Dendritic cell treated with granulocyte-macrophage colony-stimulating factor and Interleukin-4, amounts not matched to agents 40 ng/mL and 50 ng/mL, for 4 days (primary cell): ENCODE measurements around the gene SYNE1.

ENCODE experiments used
- H3K27ac Mint-ChIP-seq: one replicate; pipeline ENCODE4 v1.8.0; 2022; ENCODE audit warnings: mild to moderate bottlenecking, mixed read lengths
- H3K27me3 Mint-ChIP-seq: one replicate; pipeline ENCODE4 v1.8.0; 2022; ENCODE audit warnings: mild to moderate bottlenecking, mixed read lengths
- H3K36me3 Mint-ChIP-seq: one replicate; pipeline ENCODE4 v1.8.0; 2022; ENCODE audit warnings: low read depth, mixed read lengths
- H3K4me1 Mint-ChIP-seq: one replicate; pipeline ENCODE4 v1.8.0; 2022; ENCODE audit warnings: low read depth, mixed read lengths
- H3K4me3 Mint-ChIP-seq: one replicate; pipeline ENCODE4 v1.8.0; 2022; ENCODE audit warnings: mild to moderate bottlenecking, moderate library complexity, mixed read lengths
- H3K9me3 Mint-ChIP-seq: one replicate; pipeline ENCODE4 v1.8.0; 2022; ENCODE audit warnings: mixed read lengths
- intact Hi-C: fragments of 100-400 bp; cut with micrococcal nuclease; formaldehyde crosslinking; loops from one replicate; pipeline ENCODE4 v1.15.0; 2022

Gene SYNE1

DNA sequence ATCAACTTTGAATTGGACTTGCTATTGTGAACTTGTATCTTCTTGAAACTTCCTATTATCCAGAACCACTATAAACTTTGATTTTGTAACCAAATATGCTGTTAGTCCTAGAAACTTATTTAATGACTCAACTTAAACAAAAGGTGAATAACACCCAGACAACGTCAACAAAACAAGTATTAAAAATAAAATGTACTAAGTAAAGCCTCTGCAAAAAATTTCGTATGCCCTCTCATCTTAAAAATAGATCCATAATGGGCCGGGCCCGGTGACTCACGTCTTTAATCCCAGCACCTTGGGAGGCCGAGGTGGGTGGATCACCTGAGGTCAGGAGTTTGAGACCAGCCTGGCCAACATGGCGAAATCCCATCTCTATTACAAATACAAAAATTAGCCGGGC is 428.0 kb downstream of the SYNE1 start:
- Mint-ChIP-seq H3K4me1 (no peaks in the 10 kb centered on the region), H3K4me3 (no peak overlapping the region), H3K36me3 (peaks cover 49% of the 10 kb centered on the region), H3K27me3 (no peaks in the 10 kb centered on the region), H3K27ac (no peak overlapping the region), H3K9me3 (no peaks in the 10 kb centered on the region)
- intact Hi-C loops = no loop called here

- no peaks in the 10 kb centered on the region for H3K27me3 Mint-ChIP-seq
- H3K4me1 Mint-ChIP-seq = no peaks in the 10 kb centered on the region
- intact Hi-C loops = loop anchor here (2.0 kb wide), 1 partner anchor 149 kb away; no protein-coding TSS in a partner anchor
- peaks cover 47% of the 10 kb centered on the region for H3K36me3 Mint-ChIP-seq
- H3K4me3 Mint-ChIP-seq = no peak overlapping the region
- H3K9me3 Mint-ChIP-seq = no peaks in the 10 kb centered on the region
- H3K27ac Mint-ChIP-seq = no peak overlapping the region
These were observed 429.0 kb downstream of the SYNE1 start for GRCh38 chr6:152207915-152208714.

DNA sequence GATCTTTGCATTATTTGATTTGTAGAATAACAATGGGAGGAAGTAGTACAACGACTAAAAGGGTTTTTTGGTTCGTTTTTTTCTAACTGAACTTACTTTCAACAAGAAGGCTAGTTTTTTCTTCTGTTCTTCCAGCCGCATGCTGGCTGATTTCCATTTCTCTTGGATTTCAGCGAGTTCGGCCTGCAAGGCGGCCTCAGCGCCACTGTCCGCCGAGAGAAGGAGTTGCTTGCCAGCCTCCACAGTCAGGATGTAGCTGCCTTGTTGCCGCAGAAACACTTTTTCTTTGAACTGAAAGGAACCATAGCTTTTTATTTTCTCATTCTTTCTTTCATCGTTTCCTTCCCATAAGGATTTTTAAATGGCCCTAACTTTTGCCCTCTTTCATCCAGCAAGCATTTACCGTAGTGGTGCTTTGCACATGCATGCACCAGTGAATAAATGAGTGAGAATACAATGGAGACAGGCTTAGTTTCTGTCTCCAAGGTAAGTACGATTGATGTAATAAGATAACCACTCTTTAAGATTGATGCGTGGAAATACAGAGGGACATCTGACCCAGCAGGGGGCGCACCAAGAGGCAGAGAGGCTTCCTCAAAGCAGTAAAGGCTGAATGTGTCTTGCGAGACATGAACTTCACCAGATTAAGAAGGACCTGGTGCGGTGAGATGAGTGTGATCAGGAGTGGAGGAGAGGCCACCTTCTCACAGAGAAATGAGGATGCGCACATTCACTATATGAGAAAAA is 430.9 kb downstream of the SYNE1 start:
- Mint-ChIP-seq H3K9me3 (no peaks in the 10 kb centered on the region), H3K4me3 (no peak overlapping the region), H3K36me3 (peaks cover 51% of the 10 kb centered on the region), H3K27ac (no peak overlapping the region), H3K4me1 (no peaks in the 10 kb centered on the region), H3K27me3 (no peaks in the 10 kb centered on the region)
- intact Hi-C loops = loop anchor here (2.0 kb wide), 1 partner anchor 151 kb away; no protein-coding TSS in a partner anchor

- Mint-ChIP-seq H3K36me3 (peaks cover 64% of the 10 kb centered on the region), H3K27me3 (no peaks in the 10 kb centered on the region), H3K4me3 (no peak overlapping the region), H3K27ac (no peak overlapping the region), H3K4me1 (no peaks in the 10 kb centered on the region), H3K9me3 (no peaks in the 10 kb centered on the region)
- intact Hi-C loops = no loop called here
These were observed 432.6 kb downstream of the SYNE1 start for GRCh38 chr6:152204591-152204990.

GRCh38 chr6:152201120-152201519 is 436.0 kb downstream of the SYNE1 start:
- H3K27ac Mint-ChIP-seq = no peak overlapping the region
- no peaks in the 10 kb centered on the region for H3K27me3 Mint-ChIP-seq
- peaks cover 75% of the 10 kb centered on the region for H3K36me3 Mint-ChIP-seq
- no peak overlapping the region for H3K4me3 Mint-ChIP-seq
- H3K4me1 Mint-ChIP-seq = no peaks in the 10 kb centered on the region
- peaks cover 11% of the 10 kb centered on the region for H3K9me3 Mint-ChIP-seq
- intact Hi-C loops = no loop called here

DNA sequence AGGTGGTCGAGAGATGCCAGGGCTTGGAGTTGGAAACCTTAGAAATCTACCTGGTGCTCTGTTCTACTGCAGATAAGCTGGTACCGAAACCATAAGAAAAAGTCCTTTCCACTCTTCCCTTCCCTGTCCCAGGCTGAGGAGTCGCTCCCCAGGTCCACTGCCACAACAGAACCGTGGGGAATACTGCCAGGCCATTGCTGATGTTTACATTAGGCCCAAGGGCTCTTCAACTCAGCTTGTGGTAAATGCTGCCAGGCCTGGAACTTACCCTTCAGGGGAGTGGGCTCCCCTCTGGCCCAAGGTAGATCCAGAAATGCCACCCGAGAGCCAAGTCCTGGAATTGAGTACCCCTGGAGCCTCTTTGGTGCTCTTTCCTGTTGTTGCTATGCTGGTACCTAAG is 441.3 kb downstream of the SYNE1 start:
- intact Hi-C loops = no loop called here
- no peak overlapping the region for H3K4me3 Mint-ChIP-seq

DNA sequence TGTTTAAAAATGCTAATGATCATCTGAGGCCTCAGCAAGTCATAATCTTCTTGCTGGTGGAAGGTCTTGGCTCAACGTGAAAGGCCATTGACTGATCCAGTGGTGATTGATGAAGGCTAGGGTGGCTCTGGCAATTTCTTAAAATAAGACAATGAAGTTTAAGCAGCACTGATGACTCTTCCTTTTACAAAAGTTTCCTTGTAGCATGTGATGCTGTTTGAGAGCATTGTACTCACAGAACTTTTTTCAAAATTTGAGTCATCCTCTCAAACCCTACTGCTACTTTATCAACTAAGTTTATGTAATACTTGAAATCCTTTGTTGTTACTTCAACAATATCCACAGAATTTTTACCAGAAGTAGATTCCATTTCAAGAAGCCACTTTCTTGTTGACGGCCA is 447.4 kb downstream of the SYNE1 start:
- no peak overlapping the region for H3K27ac Mint-ChIP-seq
- peaks cover 31% of the 10 kb centered on the region for H3K36me3 Mint-ChIP-seq
- no peaks in the 10 kb centered on the region for H3K27me3 Mint-ChIP-seq
- H3K4me3 Mint-ChIP-seq = no peak overlapping the region
- H3K4me1 Mint-ChIP-seq = no peaks in the 10 kb centered on the region
- H3K9me3 Mint-ChIP-seq = peaks cover 16% of the 10 kb centered on the region
- intact Hi-C loops = no loop called here

More for the DNA sequence above, 441.3 kb downstream of the SYNE1 start:
- Mint-ChIP-seq H3K27ac (no peak overlapping the region), H3K36me3 (peaks cover 57% of the 10 kb centered on the region), H3K4me1 (no peaks in the 10 kb centered on the region), H3K27me3 (no peaks in the 10 kb centered on the region), H3K9me3 (peaks cover 40% of the 10 kb centered on the region)

DNA sequence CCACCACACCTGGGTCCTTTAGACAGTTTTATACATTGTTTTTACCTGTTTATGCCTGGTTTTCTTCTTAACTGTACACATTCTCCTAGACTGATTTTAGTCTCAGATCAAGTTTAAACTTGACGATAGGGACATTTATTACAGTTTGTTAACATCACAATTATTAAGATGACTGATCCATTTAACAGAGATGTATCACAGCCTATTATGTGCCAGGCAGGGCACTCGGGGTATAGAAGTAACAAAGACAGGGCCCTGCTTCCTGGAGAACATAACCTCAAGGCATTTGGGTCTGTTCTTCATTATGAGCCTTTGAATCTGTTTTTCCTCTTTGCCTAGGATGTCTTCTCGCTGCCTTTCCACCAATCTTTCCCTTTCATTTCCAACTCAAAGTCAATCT is 449.2 kb downstream of the SYNE1 start:
- no peak overlapping the region for H3K27ac Mint-ChIP-seq
- peaks cover 5% of the 10 kb centered on the region for H3K9me3 Mint-ChIP-seq
- H3K36me3 Mint-ChIP-seq = peaks cover 31% of the 10 kb centered on the region
- no peak overlapping the region for H3K4me3 Mint-ChIP-seq
- intact Hi-C loops = no loop called here
- no peaks in the 10 kb centered on the region for H3K27me3 Mint-ChIP-seq
- H3K4me1 Mint-ChIP-seq = no peaks in the 10 kb centered on the region

GRCh38 chr6:152186840-152187239 is 450.3 kb downstream of the SYNE1 start:
- Mint-ChIP-seq H3K4me3 (no peak overlapping the region), H3K4me1 (no peaks in the 10 kb centered on the region), H3K36me3 (peaks cover 31% of the 10 kb centered on the region), H3K27ac (no peak overlapping the region), H3K9me3 (no peaks in the 10 kb centered on the region), H3K27me3 (no peaks in the 10 kb centered on the region)
- intact Hi-C loops = no loop called here

GRCh38 chr6:152184917-152185574 is 452.1 kb downstream of the SYNE1 start:
- Mint-ChIP-seq H3K27ac (no peak overlapping the region), H3K4me3 (no peak overlapping the region), H3K9me3 (no peaks in the 10 kb centered on the region), H3K4me1 (no peaks in the 10 kb centered on the region), H3K27me3 (no peaks in the 10 kb centered on the region), H3K36me3 (peaks cover 37% of the 10 kb centered on the region)
- intact Hi-C loops = no loop called here

DNA sequence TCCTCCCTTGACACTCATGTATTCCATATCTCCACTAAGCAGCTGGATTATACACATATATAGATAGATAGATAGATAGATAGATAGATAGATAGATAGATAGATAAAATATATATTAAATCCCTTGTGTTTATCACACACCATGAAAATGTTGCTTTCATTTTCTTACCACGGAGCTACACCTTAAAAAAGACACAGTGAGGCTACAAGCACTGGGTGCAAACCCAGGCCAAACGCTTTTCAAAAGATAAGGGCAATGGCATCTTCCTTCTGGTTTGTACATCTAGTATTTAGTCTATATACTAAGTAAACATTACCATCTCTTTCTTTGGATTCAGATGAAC is 452.6 kb downstream of the SYNE1 start:
- Mint-ChIP-seq H3K36me3 (peaks cover 37% of the 10 kb centered on the region), H3K4me3 (no peak overlapping the region), H3K27ac (no peak overlapping the region), H3K27me3 (no peaks in the 10 kb centered on the region), H3K4me1 (no peaks in the 10 kb centered on the region), H3K9me3 (no peaks in the 10 kb centered on the region)
- intact Hi-C loops = no loop called here

GRCh38 chr6:152180601-152181000 is 456.6 kb downstream of the SYNE1 start:
- Mint-ChIP-seq H3K36me3 (peaks cover 15% of the 10 kb centered on the region), H3K4me3 (no peak overlapping the region), H3K9me3 (no peaks in the 10 kb centered on the region), H3K4me1 (no peaks in the 10 kb centered on the region), H3K27me3 (no peaks in the 10 kb centered on the region), H3K27ac (no peak overlapping the region)
- intact Hi-C loops = no loop called here

DNA sequence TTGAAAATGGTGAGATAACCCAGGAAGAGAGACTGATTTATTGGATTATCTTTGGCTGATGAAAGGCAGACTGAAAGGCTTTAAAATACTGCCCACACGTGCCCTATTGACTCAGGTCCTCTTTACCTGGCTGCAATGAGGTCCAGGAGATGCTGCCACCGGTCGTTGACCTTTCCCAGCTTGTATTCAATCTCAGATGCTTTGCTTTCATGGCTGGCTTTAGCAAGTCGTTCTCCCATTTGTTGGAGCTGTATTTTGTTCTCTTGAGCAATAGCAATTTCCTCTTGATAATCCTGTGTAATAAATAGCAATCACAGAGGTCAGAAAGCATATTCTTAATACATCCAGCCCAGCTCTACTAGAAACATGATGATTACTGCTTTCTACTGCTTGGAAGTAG is 460.9 kb downstream of the SYNE1 start:
- H3K27ac Mint-ChIP-seq = no peak overlapping the region
- no peak overlapping the region for H3K4me3 Mint-ChIP-seq
- H3K4me1 Mint-ChIP-seq = peaks cover 5% of the 10 kb centered on the region
- no peaks in the 10 kb centered on the region for H3K9me3 Mint-ChIP-seq
- peaks cover 22% of the 10 kb centered on the region for H3K36me3 Mint-ChIP-seq
- H3K27me3 Mint-ChIP-seq = no peaks in the 10 kb centered on the region
- intact Hi-C loops = no loop called here

GRCh38 chr6:152173957-152174356 is 463.2 kb downstream of the SYNE1 start:
- no peak overlapping the region for H3K4me3 Mint-ChIP-seq
- peaks cover 26% of the 10 kb centered on the region for H3K36me3 Mint-ChIP-seq
- H3K27ac Mint-ChIP-seq = no peak overlapping the region
- no peaks in the 10 kb centered on the region for H3K27me3 Mint-ChIP-seq
- no peaks in the 10 kb centered on the region for H3K9me3 Mint-ChIP-seq
- peaks cover 5% of the 10 kb centered on the region for H3K4me1 Mint-ChIP-seq
- intact Hi-C loops = no loop called here
